LNCAP (cell line): ENCODE data around the gene ITGA7.

Experiments
- TF ChIP-seq, protein P1 (sequence below): fragments of 450-650 bp; IDR thresholded peaks from 2 replicates; pipeline ENCODE4 v1.5.1; 2017; ENCODE audit warnings: mild to moderate bottlenecking

Gene ITGA7

GRCh38 chr12:55698241-55698955, 9.3 kb downstream of the ITGA7 start:
- TF ChIP-seq, protein P1, sequence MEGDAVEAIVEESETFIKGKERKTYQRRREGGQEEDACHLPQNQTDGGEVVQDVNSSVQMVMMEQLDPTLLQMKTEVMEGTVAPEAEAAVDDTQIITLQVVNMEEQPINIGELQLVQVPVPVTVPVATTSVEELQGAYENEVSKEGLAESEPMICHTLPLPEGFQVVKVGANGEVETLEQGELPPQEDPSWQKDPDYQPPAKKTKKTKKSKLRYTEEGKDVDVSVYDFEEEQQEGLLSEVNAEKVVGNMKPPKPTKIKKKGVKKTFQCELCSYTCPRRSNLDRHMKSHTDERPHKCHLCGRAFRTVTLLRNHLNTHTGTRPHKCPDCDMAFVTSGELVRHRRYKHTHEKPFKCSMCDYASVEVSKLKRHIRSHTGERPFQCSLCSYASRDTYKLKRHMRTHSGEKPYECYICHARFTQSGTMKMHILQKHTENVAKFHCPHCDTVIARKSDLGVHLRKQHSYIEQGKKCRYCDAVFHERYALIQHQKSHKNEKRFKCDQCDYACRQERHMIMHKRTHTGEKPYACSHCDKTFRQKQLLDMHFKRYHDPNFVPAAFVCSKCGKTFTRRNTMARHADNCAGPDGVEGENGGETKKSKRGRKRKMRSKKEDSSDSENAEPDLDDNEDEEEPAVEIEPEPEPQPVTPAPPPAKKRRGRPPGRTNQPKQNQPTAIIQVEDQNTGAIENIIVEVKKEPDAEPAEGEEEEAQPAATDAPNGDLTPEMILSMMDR = no peak

GRCh38 chr12:55697686-55698085, 10.0 kb downstream of the ITGA7 start:
- TF ChIP-seq, protein P1 = no peak

DNA sequence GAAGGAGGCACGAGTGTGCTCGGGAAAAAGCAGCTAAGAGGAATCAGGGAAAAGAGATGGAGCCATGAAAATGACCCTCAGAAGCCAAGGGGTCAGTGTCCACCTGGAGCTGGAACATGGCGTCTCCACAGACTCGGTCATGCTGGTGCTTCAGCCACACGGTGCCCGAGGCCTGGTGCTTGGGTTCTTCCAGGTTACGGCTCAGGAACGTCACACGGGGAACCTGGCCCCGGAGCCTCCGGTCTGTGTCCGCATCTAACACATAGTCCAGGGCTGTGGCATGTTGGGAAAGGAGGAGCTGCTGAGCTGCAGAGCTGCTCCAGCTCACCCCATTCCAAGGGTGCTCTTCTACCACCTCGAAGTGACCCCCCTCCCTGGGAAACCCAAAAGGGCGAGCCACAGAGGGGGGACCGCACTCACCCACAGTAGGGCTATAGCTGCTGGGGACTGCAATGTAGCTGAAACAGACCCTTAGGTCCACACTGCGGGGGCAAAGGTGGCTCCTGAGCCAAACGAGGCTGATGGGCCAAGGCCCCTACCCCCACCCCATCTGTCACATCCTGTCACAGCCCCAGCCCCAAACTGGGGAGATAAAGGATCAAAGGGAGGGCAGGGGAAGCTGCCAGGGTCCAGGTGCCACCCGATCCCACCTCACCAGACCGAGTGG, 10.8 kb downstream of the ITGA7 start:
- TF ChIP-seq, protein P1 = no peak

DNA sequence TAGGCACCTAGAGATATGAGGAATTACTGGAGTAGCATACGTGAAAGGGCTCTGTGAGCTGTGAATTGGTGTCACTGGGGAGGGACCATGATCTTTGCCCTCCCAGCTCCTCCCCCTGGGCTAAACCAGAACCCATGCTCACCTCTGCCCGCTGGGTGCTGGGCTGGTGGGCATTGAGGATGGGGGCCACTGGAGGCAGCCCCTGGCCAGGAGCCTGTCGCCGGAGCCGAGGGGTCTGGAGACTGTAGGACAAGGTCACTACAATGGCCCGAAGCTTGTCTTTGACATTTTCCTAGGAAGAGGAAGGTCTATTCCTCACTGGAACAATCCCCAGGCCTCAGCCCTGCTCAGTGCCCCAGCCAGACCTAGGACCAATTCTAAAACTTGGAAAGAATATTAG, 11.6 kb downstream of the ITGA7 start:
- TF ChIP-seq, protein P1 = no peak

DNA sequence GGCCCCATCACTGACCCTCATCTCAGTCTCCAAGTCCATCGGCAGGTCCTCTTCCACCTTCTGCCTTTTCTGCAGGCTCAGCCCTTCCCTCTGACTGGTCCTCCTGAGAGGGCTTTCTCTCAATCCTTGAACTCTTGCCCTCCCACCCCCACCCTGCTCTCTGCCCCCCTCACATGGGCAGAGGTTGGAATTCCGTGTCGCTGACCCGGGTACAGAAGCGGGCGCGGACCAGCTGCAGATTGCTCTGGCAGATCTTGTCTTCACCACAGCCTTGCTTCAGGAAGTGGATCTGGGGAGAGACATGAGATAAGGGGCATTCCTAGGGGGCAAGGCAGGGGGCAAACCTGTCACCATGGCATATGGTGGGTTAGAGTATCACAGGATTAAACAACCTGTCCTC, 12.4 kb downstream of the ITGA7 start:
- TF ChIP-seq, protein P1 = no peak

DNA sequence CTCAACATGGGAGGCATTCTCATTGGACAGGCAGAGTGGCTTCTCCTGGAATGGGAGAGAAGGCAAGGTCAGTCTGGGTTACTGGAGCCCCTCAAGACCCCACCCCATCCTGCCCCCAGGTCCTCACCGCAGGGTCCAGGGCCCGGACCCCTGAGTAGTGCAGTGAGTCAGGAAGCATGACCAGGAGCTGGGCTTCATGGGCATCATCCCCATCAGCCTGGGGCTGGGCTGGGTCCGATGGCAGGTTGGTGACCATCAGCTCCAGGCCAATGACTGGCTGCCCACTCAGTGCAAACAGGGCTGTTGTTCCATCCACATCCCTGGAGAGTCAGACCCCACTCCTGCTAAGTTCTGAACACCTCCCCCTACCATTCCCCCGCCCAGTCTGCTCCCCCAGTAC, 13.1 kb downstream of the ITGA7 start:
- TF ChIP-seq, protein P1 = no peak

GRCh38 chr12:55694188-55694515, 13.6 kb downstream of the ITGA7 start:
- TF ChIP-seq, protein P1 = no peak
